Measurements from ENCODE around the gene RCOR2. TPM values are rescaled to one million over a fixed set of nuclear protein-coding genes. Genes with fewer than 3 reads are reported as not detected.
A peak's percentile ranks its signal among the peaks of the same experiment; 100 is the strongest.

RCOR2 gene
- total and polyA plus RNA-seq, 2 of the 13 experiments (the other 11 are each of a cell fraction or from before 2014, with no cell fraction given) = 8.3 to 8.5 TPM

DNA sequence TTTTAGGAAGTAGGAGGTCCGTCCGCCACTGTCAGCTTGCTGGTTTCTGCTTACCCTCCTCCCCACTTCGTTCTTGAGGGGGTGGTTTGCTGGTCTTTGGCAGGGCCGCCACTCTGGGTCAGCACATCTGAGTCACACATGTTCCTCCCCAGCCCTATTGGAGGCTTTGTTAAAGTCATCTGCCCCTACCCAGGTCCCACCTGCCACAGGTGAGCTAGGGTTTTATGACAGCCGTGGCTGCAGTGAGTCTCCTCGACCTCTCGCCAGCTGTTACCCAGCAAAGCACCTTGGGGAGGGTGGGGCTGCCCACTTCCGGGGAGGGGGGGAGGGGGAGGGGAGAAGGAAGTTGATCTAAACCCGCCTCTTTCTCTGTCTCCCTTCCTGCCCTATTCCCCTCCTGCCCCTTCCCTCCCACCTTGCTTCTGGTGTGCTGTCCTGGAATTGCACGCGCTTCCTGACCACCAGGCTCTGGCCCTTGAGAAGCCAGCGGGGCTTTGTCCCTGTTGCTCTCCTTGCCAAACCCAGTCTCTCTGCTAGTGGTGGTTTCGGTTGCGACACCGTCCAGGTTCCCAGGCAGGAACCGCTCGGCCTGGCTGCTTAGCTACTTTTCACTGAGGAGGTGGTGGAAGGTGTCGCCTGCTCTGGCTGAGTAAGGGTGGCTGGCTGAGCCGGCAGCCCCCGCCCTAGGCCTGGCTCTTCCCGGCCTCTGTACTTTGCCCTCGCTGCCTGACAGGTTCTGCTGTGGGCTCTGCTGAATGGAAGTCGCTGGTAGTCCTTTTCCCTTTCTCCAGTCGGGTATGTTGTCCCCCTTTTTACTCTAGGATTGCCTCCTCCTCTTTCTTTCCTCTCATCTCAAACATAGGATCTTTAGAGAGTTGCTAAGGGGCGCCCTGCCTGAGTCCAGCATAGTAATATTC lies 28.5 kb downstream of the RCOR2 start (continued):
- TF ChIP-seq REXO4 (CRISPR knock-in tag; IDR thresholded peaks at IDR 0.05; ENCODE audit: borderline replicate concordance) = no peak
- TF ChIP-seq ZSCAN21 (CRISPR knock-in tag; IDR thresholded peaks at IDR 0.05; ENCODE audit: borderline replicate concordance) = no peak; the same call in 1 of the 2 replicates
- TF ChIP-seq ATAD3A (CRISPR knock-in tag; IDR thresholded peaks at IDR 0.05) = no peak
- TF ChIP-seq ATF6 (CRISPR knock-in tag; conservative IDR thresholded peaks at IDR 0.05) = no peak
- peak; percentile 70; the same call in 1 of the 2 replicates for TF ChIP-seq TARDBP (CRISPR knock-in tag; IDR thresholded peaks at IDR 0.05)
- no peak for TF ChIP-seq TAF15 (IDR thresholded peaks at IDR 0.05; ENCODE audit: low read depth, low read length, poor library complexity, severe bottlenecking)
- TF ChIP-seq MED8 (CRISPR knock-in tag; IDR thresholded peaks at IDR 0.05; ENCODE audit: insufficient replicate concordance) = no peak
- peak; percentile 80; the same call in 1 of the 2 replicates for TF ChIP-seq ZNF780A (CRISPR knock-in tag; IDR thresholded peaks at IDR 0.05)
- peak; percentile 39; the same call in 1 of the 2 replicates for TF ChIP-seq ZBTB38 (CRISPR knock-in tag; IDR thresholded peaks at IDR 0.05)
- TF ChIP-seq ZBTB37 (CRISPR knock-in tag; IDR thresholded peaks at IDR 0.05) = 0 out of 2 replicates have a peak, but pooled peaks have one; percentile 38
- TF ChIP-seq SP2 (CRISPR knock-in tag; IDR thresholded peaks at IDR 0.05) = peak; percentile 66
- TF ChIP-seq NRL (CRISPR knock-in tag; IDR thresholded peaks at IDR 0.05; ENCODE audit: borderline replicate concordance) = 0 out of 2 replicates have a peak, but pooled peaks have one; percentile 39
- no peak for TF ChIP-seq CREB1 (IDR thresholded peaks at IDR 0.05)
- 0 out of 2 replicates have a peak, but pooled peaks have one; percentile 31 for TF ChIP-seq CREB1 (CRISPR knock-in tag; IDR thresholded peaks at IDR 0.05)
- TF ChIP-seq ZNF343 (CRISPR knock-in tag; IDR thresholded peaks at IDR 0.05) = no peak
- TF ChIP-seq MEIS2 (CRISPR knock-in tag; IDR thresholded peaks at IDR 0.05) = no peak
- TF ChIP-seq NFAT5 (CRISPR knock-in tag; IDR thresholded peaks at IDR 0.05) = no peak
- TF ChIP-seq FLYWCH1 (CRISPR knock-in tag; IDR thresholded peaks at IDR 0.05) = no peak
- no peak for TF ChIP-seq ZNF558 (CRISPR knock-in tag; IDR thresholded peaks at IDR 0.05; ENCODE audit: borderline replicate concordance)
- 0 out of 2 replicates have a peak, but pooled peaks have one; percentile 39 for TF ChIP-seq HIVEP1 (CRISPR knock-in tag; IDR thresholded peaks at IDR 0.05)

Measured in HepG2 (cell line).